GM21526 (cell line): Measurements from ENCODE around the gene TP53.

ENCODE experiments used
- ATAC-seq: cut with Tn5 transposase; IDR thresholded peaks from one replicate; pipeline ENCODE4 v1.9.1; 2021; ENCODE audit warnings: moderate library complexity; ENCODE audit not compliant: unreplicated experiment, low FRiP score

Gene TP53

GRCh38 chr17:7687072-7687907, at the start of gene TP53:
Gene TP53 (minus strand): TSS chr17:7687490. CDS start chr17:7676594, 10,896 bp downstream.
- ATAC-seq = peak; percentile 30

- ATAC-seq = no peak
Observed at GRCh38 chr17:7732981-7733539, 45.8 kb upstream of the TP53 start.

GRCh38 chr17:7729816-7730215, 42.5 kb upstream of the TP53 start:
- no peak for ATAC-seq

GRCh38 chr17:7727886-7728285, 40.6 kb upstream of the TP53 start:
- ATAC-seq = no peak

- ATAC-seq = no peak
Observed at GRCh38 chr17:7721612-7722011, 34.3 kb upstream of the TP53 start.

- ATAC-seq = no peak
Observed at GRCh38 chr17:7720125-7720524, 32.8 kb upstream of the TP53 start.

GRCh38 chr17:7719661-7720060, 32.4 kb upstream of the TP53 start:
- ATAC-seq = no peak

- no peak for ATAC-seq
Observed at GRCh38 chr17:7717756-7718350, 30.6 kb upstream of the TP53 start.

- ATAC-seq = no peak
Observed at GRCh38 chr17:7716901-7717755, 29.8 kb upstream of the TP53 start, which contains the start of gene DNAH2. Gene DNAH2 (plus strand): TSS chr17:7717744. CDS start chr17:7719735, 1,991 bp downstream.

- no peak for ATAC-seq
Observed at GRCh38 chr17:7715936-7716886, 28.9 kb upstream of the TP53 start.

GRCh38 chr17:7714721-7715594, 27.7 kb upstream of the TP53 start:
- no peak for ATAC-seq

GRCh38 chr17:7713782-7714181, 26.5 kb upstream of the TP53 start:
- no peak for ATAC-seq

GRCh38 chr17:7712111-7712771, 25.0 kb upstream of the TP53 start:
- ATAC-seq = no peak

- ATAC-seq = no peak
Observed at GRCh38 chr17:7711051-7711755, 23.9 kb upstream of the TP53 start.

- no peak for ATAC-seq
Observed at GRCh38 chr17:7710301-7710700, 23.0 kb upstream of the TP53 start.

- ATAC-seq = no peak
Observed at GRCh38 chr17:7709031-7709430, 21.7 kb upstream of the TP53 start.
